Fibroblast of lung (primary cell): ENCODE measurements around the gene CLCN7. TPM values are rescaled to one million over a fixed set of nuclear protein-coding genes. Genes with fewer than 3 reads are reported as not detected.

Source experiments
- DNase-seq, 2 donors: peaks; one replicate each; pipeline versions ENCODE4 v3.0.0 to v3.0.0-alpha.2; 2010; ENCODE audit warnings: low read depth in 2 of 2
- H2AFZ ChIP-seq: 2 replicates; pipeline ENCODE4 v1.5.1; 2012; ENCODE audit warnings: low read length, control low read depth, inconsistent platforms
- H3K27ac ChIP-seq: 2 replicates; pipeline ENCODE4 v1.5.1; 2011; ENCODE audit warnings: low read length, control low read depth; ENCODE audit not compliant: insufficient read depth
- H3K27me3 ChIP-seq: 2 replicates; pipeline ENCODE4 v1.5.1; 2011; ENCODE audit warnings: mild to moderate bottlenecking, low read length; ENCODE audit not compliant: control insufficient read depth, insufficient read depth
- H3K36me3 ChIP-seq: 2 replicates; pipeline ENCODE4 v1.5.1; 2011; ENCODE audit warnings: low read length; ENCODE audit not compliant: control insufficient read depth, insufficient read depth
- H3K4me1 ChIP-seq: 2 replicates; pipeline ENCODE4 v1.5.1; 2011; ENCODE audit warnings: low read length; ENCODE audit not compliant: control insufficient read depth, insufficient read depth; ENCODE audit errors: extremely low read depth
- H3K4me2 ChIP-seq: 2 replicates; pipeline ENCODE4 v1.5.1; 2011; ENCODE audit warnings: low read length, control low read depth; ENCODE audit not compliant: insufficient read depth; ENCODE audit errors: extremely low read depth
- H3K4me3 ChIP-seq, 4 experiments: fragments of 200-600 bp in 1 of 4; sonication (generic) in 1 of 4; replicated peaks in 1 of 4; 2 replicates each; pipeline ENCODE4 v1.5.1; 2011 to 2016; ENCODE audit warnings: low read length in 4 of 4, low read depth in 3 of 4, mild to moderate bottlenecking in 3 of 4, control low read depth in 2 of 4, inconsistent platforms in 1 of 4, mixed read lengths in 1 of 4; ENCODE audit not compliant: insufficient read depth in 1 of 4; ENCODE audit errors: control extremely low read depth in 1 of 4
- H3K79me2 ChIP-seq: 2 replicates; pipeline ENCODE4 v1.5.1; 2012; ENCODE audit warnings: mild to moderate bottlenecking, low read length, inconsistent platforms; ENCODE audit not compliant: control insufficient read depth, insufficient read depth
- H3K9ac ChIP-seq: 2 replicates; pipeline ENCODE4 v1.5.1; 2011; ENCODE audit warnings: mild to moderate bottlenecking, low read length, control low read depth; ENCODE audit not compliant: insufficient read depth
- H3K9me3 ChIP-seq: 2 replicates; pipeline ENCODE4 v1.5.1; 2012; ENCODE audit warnings: low read depth, low read length; ENCODE audit not compliant: control insufficient read depth, insufficient read depth
- H4K20me1 ChIP-seq: 2 replicates; pipeline ENCODE4 v1.5.1; 2011; ENCODE audit warnings: low read length; ENCODE audit not compliant: control insufficient read depth, insufficient read depth; ENCODE audit errors: extremely low read depth
- EZH2 ChIP-seq: IDR thresholded peaks from 2 replicates; pipeline ENCODE4 v1.5.1; 2012; ENCODE audit warnings: low read length, control low read depth, mild to moderate bottlenecking; ENCODE audit errors: missing control alignments
- polyA plus RNA-seq, 2 donors: library from polyadenylated mRNA; depleted of rRNA in 1 of 2; stranded (reverse) in 1 of 2; unstranded in 1 of 2; fragments of >200 nt; gene quantifications; 2 replicates each; pipeline ENCODE4 v1.2.1, GENCODE V29; 2011 to 2012; ENCODE audit warnings: missing spikeins in 1 of 2
- total RNA-seq: library from RNA; depleted of rRNA; stranded (reverse); fragments of >200 nt; gene quantifications from 2 replicates; pipeline ENCODE4 v1.2.1, GENCODE V29; 2014
- TF ChIP-seq, protein P1 (sequence below), 2 donors: IDR thresholded peaks in 1 of 2; conservative IDR thresholded peaks in 1 of 2; 1 replicate in 1 of 2; 2 replicates in 1 of 2; pipeline ENCODE4 v1.5.1; 2011 to 2012; ENCODE audit warnings: low read length in 2 of 2, control low read depth in 1 of 2, inconsistent platforms in 1 of 2, low read depth in 1 of 2, mild to moderate bottlenecking in 1 of 2

The CLCN7 gene
- total and polyA plus RNA-seq, 2 donors (not counting 1 experiment from before 2014, with no cell fraction given), result 25.0 to 83.4 TPM

GRCh38 chr16:1420111-1420539, 54.7 kb downstream of the CLCN7 start:
- DNase-seq, result no peak
- Histone ChIP-seq H2AFZ (no peak overlapping the region), H3K4me1 (no peaks in the 10 kb centered on the region)

GRCh38 chr16:1416521-1416941, 58.3 kb downstream of the CLCN7 start:
- Histone ChIP-seq H3K4me3 (no peak overlapping the region), H3K79me2 (peaks cover 9% of the 10 kb centered on the region)

More at GRCh38 chr16:1420111-1420539, 54.7 kb downstream of the CLCN7 start:
- Histone ChIP-seq H3K36me3 (no peaks in the 10 kb centered on the region), H3K4me3 (peak overlapping the region; percentile 65 to 98 (median 90)), H3K79me2 (peaks cover 9% of the 10 kb centered on the region), H3K9ac (peak overlapping the region; percentile 82), H4K20me1 (no peaks in the 10 kb centered on the region), H3K9me3 (no peaks in the 10 kb centered on the region), H3K27ac (peak overlapping the region; percentile 83), H3K4me2 (peak overlapping the region; percentile 94), H3K27me3 (no peaks in the 10 kb centered on the region)
- TF ChIP-seq, protein P1, sequence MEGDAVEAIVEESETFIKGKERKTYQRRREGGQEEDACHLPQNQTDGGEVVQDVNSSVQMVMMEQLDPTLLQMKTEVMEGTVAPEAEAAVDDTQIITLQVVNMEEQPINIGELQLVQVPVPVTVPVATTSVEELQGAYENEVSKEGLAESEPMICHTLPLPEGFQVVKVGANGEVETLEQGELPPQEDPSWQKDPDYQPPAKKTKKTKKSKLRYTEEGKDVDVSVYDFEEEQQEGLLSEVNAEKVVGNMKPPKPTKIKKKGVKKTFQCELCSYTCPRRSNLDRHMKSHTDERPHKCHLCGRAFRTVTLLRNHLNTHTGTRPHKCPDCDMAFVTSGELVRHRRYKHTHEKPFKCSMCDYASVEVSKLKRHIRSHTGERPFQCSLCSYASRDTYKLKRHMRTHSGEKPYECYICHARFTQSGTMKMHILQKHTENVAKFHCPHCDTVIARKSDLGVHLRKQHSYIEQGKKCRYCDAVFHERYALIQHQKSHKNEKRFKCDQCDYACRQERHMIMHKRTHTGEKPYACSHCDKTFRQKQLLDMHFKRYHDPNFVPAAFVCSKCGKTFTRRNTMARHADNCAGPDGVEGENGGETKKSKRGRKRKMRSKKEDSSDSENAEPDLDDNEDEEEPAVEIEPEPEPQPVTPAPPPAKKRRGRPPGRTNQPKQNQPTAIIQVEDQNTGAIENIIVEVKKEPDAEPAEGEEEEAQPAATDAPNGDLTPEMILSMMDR (conservative IDR thresholded peaks at IDR 0.05 in 1 of 2, IDR thresholded peaks at IDR 0.05 in 1 of 2; ENCODE audit: low read depth in 1 of 2, low read length in 2 of 2), result no peak
- TF ChIP-seq EZH2, result no peak

DNA sequence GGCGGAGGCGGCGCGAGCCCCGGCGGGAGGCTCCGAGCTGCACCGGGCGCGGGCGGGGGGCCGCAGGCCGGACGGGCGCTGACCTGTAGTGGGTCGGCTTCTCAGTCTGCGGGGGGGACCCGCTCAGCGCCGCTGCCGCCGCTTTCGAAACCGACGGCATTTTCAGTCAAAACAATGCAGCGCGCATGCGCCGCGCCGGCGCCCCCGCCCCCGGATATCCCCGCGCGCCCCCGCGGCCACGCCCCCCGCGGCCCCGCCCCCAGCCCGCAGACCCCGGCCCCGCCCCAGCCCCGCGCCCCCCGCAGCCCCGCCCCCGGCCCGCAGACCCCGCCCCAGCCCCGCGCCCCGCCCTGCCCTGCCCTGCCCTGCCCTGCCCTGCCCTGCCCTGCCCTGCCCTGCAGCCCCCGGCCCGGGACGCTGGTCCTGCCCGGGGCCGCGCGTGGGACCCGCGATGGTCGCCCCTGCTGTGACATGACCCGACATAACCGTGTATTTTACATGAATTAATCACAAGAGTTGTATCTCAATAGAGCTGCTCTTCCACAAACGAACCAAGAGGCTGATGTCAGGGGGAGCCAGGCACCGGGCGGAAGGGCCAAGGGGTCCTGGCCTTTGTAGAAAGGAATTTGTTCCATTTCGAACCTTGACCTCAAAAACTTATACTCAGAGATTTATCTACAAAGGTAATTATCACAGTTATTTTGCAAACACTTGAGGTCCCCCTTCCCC, 60.1 kb downstream of the CLCN7 start, which contains the start of gene UNKL:
Gene UNKL, minus strand, starts transcription at position 173 of the 729 bp plus-strand sequence. Its CDS starts 13 bp downstream, at position 160.
- Histone ChIP-seq H2AFZ (peak within 1 kb of the TSS; percentile 80), H3K4me2 (peak within 1 kb of the TSS; percentile 68), H3K4me1 (no peaks in the 10 kb centered on the region), H4K20me1 (no peaks in the 10 kb centered on the region), H3K9me3 (no peaks in the 10 kb centered on the region), H3K9ac (peak within 1 kb of the TSS; percentile 76), H3K4me3 (peak within 1 kb of the TSS; percentile 55 to 83 (median 77)), H3K27me3 (no peaks in the 10 kb centered on the region), H3K36me3 (no peaks in the 10 kb centered on the region), H3K79me2 (peaks cover 3% of the 10 kb centered on the region), H3K27ac (peak within 1 kb of the TSS; percentile 32)
- peak; percentile 28 to 58 for DNase-seq
- TF ChIP-seq, protein P1 (conservative IDR thresholded peaks at IDR 0.05 in 1 of 2, IDR thresholded peaks at IDR 0.05 in 1 of 2; ENCODE audit: low read depth in 1 of 2, low read length in 2 of 2), result no peak
- TF ChIP-seq EZH2, result no peak

More at GRCh38 chr16:1416521-1416941, 58.3 kb downstream of the CLCN7 start:
- H3K27me3 ChIP-seq, result no peaks in the 10 kb centered on the region
- no peaks in the 10 kb centered on the region for H3K9me3 ChIP-seq
- H3K36me3 ChIP-seq, result no peaks in the 10 kb centered on the region
- no peak overlapping the region for H3K27ac ChIP-seq
- no peak overlapping the region for H2AFZ ChIP-seq
- no peak for TF ChIP-seq EZH2
- TF ChIP-seq, protein P1 (conservative IDR thresholded peaks at IDR 0.05 in 1 of 2, IDR thresholded peaks at IDR 0.05 in 1 of 2; ENCODE audit: low read depth in 1 of 2, low read length in 2 of 2), result no peak
- H4K20me1 ChIP-seq, result no peaks in the 10 kb centered on the region
- H3K9ac ChIP-seq, result no peak overlapping the region
- no peak for DNase-seq
- no peak overlapping the region for H3K4me2 ChIP-seq
- H3K4me1 ChIP-seq, result no peaks in the 10 kb centered on the region
